Kidney (tissue), 14 donors: Measurements from ENCODE around the gene DTWD2. TPM values are rescaled to one million over a fixed set of nuclear protein-coding genes. Genes with fewer than 3 reads are reported as not detected.

Experiments
- DNase-seq, 5 donors: peaks; one replicate each; pipeline ENCODE4 v3.0.0-alpha.2; 2013 to 2020
- FAIRE-seq: peaks from 2 replicates; lab custom pipeline; 2012; peaks lifted over from hg19 to GRCh38; lab: Jason Lieb, UNC
- H3K27ac ChIP-seq, 2 donors: one replicate each; pipeline ENCODE4 v1.7.0; 2013; ENCODE audit warnings: low read depth in 2 of 2, low read length in 2 of 2, inconsistent platforms in 1 of 2
- H3K27me3 ChIP-seq: one replicate; pipeline ENCODE4 v1.7.1; 2013; ENCODE audit warnings: low read length, inconsistent platforms; ENCODE audit not compliant: control insufficient read depth, insufficient read depth
- H3K36me3 ChIP-seq, 3 donors: one replicate each; pipeline versions ENCODE4 v1.7.0 to v1.7.1; 2013; ENCODE audit warnings: low read length in 3 of 3, control low read depth in 1 of 3, inconsistent platforms in 1 of 3; ENCODE audit not compliant: insufficient read depth in 3 of 3, control insufficient read depth in 2 of 3
- H3K4me1 ChIP-seq, 3 donors: one replicate each; pipeline versions ENCODE4 v1.7.0 to v1.7.1; 2013; ENCODE audit warnings: low read length in 3 of 3, inconsistent platforms in 1 of 3, low read depth in 1 of 3; ENCODE audit not compliant: control insufficient read depth in 2 of 3, insufficient read depth in 2 of 3
- H3K4me3 ChIP-seq, 3 donors: one replicate each; pipeline versions ENCODE4 v1.7.0 to v1.8.1; 2013; ENCODE audit warnings: low read length in 3 of 3, control low read depth in 1 of 3, inconsistent platforms in 1 of 3
- H3K9ac ChIP-seq, 3 donors: one replicate each; pipeline versions ENCODE4 v1.7.0 to v1.7.1; 2013; ENCODE audit warnings: low read length in 3 of 3, control low read depth in 1 of 3, inconsistent platforms in 1 of 3
- H3K9me3 ChIP-seq, 3 donors: one replicate each; pipeline versions ENCODE4 v1.7.0 to v1.7.1; 2013; ENCODE audit warnings: low read length in 3 of 3, control low read depth in 1 of 3, inconsistent platforms in 1 of 3; ENCODE audit not compliant: control insufficient read depth in 2 of 3, insufficient read depth in 1 of 3
- CTCF ChIP-seq: IDR thresholded peaks from 3 replicates; pipeline ENCODE4 v1.5.1; 2012; ENCODE audit warnings: mild to moderate bottlenecking, moderate library complexity, borderline replicate concordance; ENCODE audit not compliant: insufficient read depth; ENCODE audit errors: extremely low read depth
- intact Hi-C: fragments of 100-400 bp; cut with DNase I; formaldehyde crosslinking; loops from one replicate; pipeline ENCODE4 v1.11.1; 2022
- polyA plus RNA-seq: library from polyadenylated mRNA; stranded (reverse); fragments of 350-450 nt; fragmentation: Illumina TruSeq; extraction: RNeasy Lipid Tissue Mini Kit (QIAGEN cat#74804); gene quantifications from one replicate; pipeline ENCODE4 v1.2.3, GENCODE V29; 2014; ENCODE audit warnings: low read depth, low replicate concordance; ENCODE audit not compliant: insufficient read depth
- total RNA-seq: library from RNA; stranded (reverse); fragmentation: NEBNext Ultra II Directional; extraction: Animal tissue kit (Norgen Biotek cat#: 25700); gene quantifications from one replicate; pipeline ENCODE4 v1.2.1, GENCODE V29; 2021
- donor health status: control.
- donor health status: control.
- donor health status: control.
- donor health status: control.
- donor health status: control.
- donor health status: DM: yes; HTN: yes; CAD: no.
- donor health status: Normal renal cell carcinoma (clear cell type).

DTWD2 gene
- total and polyA plus RNA-seq, 2 donors from 2014 or later = 3.7 to 12.4 TPM

DNA sequence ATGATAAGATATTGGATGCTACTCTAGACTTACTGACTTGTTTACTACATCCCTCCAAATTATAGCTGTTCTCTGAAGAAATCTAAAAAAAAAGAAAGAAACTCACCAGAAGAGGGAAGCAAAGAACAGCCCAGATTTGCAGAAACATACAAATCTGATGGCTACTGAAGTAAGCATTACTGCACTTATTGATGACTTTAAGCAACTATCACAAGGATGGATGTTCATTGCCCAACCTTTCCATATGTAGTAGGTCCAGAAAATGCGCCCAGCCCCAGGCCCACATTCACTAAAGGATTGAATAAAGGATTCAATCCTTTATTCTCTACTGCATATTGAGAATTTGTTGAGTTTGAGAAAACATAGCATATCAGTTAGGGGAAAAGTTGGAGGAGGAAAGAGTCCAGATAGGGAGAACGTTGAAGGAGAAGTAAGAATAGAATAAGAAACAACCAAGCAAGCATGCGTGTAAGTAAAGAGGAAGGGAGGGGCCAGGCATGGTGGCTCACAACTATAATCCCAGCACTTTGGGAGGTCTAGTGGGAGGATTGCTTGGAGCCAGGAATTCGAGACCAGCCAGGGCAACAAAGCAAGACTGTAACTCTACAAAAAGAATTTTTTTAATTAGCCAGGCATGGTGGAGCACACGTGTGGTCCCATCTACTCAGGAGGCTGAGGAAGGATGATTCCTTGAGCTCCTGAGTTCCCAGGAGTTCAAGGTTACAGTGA, 33.8 kb upstream of the DTWD2 start:
- H3K9ac ChIP-seq = no peak overlapping the region
- peak; percentile 65 for FAIRE-seq
- no peaks in the 10 kb centered on the region for H3K36me3 ChIP-seq
- peak in 2 of 5 donors; percentile 30 to 49 for DNase-seq
- H3K9me3 ChIP-seq = peaks cover 0 to 4% (median 0%) of the 10 kb centered on the region in 3 donors
- TF ChIP-seq CTCF = peak; percentile 54
- no peak overlapping the region for H3K27ac ChIP-seq
- H3K4me3 ChIP-seq = no peak overlapping the region
- H3K27me3 ChIP-seq = no peaks in the 10 kb centered on the region
- intact Hi-C loops = no loop called here
- H3K4me1 ChIP-seq = no peaks in the 10 kb centered on the region

GRCh38 chr5:119021149-119021732, 32.9 kb upstream of the DTWD2 start:
- no peak overlapping the region for H3K9ac ChIP-seq
- H3K4me3 ChIP-seq = no peak overlapping the region
- no peaks in the 10 kb centered on the region for H3K27me3 ChIP-seq
- FAIRE-seq (no peak), DNase-seq (no peak)
- H3K9me3 ChIP-seq = peaks cover 0 to 4% (median 0%) of the 10 kb centered on the region in 3 donors
- no peaks in the 10 kb centered on the region for H3K4me1 ChIP-seq
- H3K36me3 ChIP-seq = no peaks in the 10 kb centered on the region
- intact Hi-C loops = no loop called here
- TF ChIP-seq CTCF = no peak
- H3K27ac ChIP-seq = no peak overlapping the region

- Histone ChIP-seq H3K4me1 (no peaks in the 10 kb centered on the region), H3K9me3 (no peaks in the 10 kb centered on the region), H3K27ac (no peak overlapping the region), H3K9ac (no peak overlapping the region), H3K4me3 (no peak overlapping the region), H3K36me3 (no peaks in the 10 kb centered on the region), H3K27me3 (no peaks in the 10 kb centered on the region)
- DNase-seq (peak in 1 of 5 donors; percentile 8), FAIRE-seq (no peak)
- intact Hi-C loops = no loop called here
- TF ChIP-seq CTCF = no peak
Measured at GRCh38 chr5:119019949-119020348, 31.6 kb upstream of the DTWD2 start.
